Osteocyte (in vitro differentiated cells): Measurements from ENCODE around the gene AOC2. TPM values are rescaled to one million over a fixed set of nuclear protein-coding genes. Genes with fewer than 3 reads are reported as not detected.
A peak's percentile ranks its signal among the peaks of the same experiment; 100 is the strongest.
"Not testable (repeated sequence)": the region's sequence is repeated elsewhere in the genome, so short reads cannot be mapped to it uniquely, and the experiment has no call there.

Source experiments
- DNase-seq: peaks from one replicate; pipeline ENCODE4 v3.0.0; 2021; ENCODE audit warnings: mixed read lengths; ENCODE audit not compliant: unreplicated experiment; ENCODE audit errors: extremely low spot score
- H3K27ac Mint-ChIP-seq: one replicate; pipeline ENCODE4 v1.8.0; 2021; ENCODE audit warnings: mild to moderate bottlenecking, mixed read lengths; ENCODE audit not compliant: unreplicated experiment
- H3K27me3 Mint-ChIP-seq: one replicate; pipeline ENCODE4 v1.8.0; 2021; ENCODE audit warnings: mixed read lengths; ENCODE audit not compliant: unreplicated experiment
- H3K36me3 Mint-ChIP-seq: one replicate; pipeline ENCODE4 v1.8.0; 2021; ENCODE audit warnings: mixed read lengths; ENCODE audit not compliant: unreplicated experiment
- H3K4me1 Mint-ChIP-seq: one replicate; pipeline ENCODE4 v1.8.0; 2021; ENCODE audit warnings: mixed read lengths; ENCODE audit not compliant: unreplicated experiment
- H3K4me3 Mint-ChIP-seq: one replicate; pipeline ENCODE4 v1.8.0; 2021; ENCODE audit warnings: mild to moderate bottlenecking, moderate library complexity, mixed read lengths; ENCODE audit not compliant: unreplicated experiment
- H3K9me3 Mint-ChIP-seq: one replicate; pipeline ENCODE4 v1.8.0; 2021; ENCODE audit warnings: mixed read lengths; ENCODE audit not compliant: unreplicated experiment
- total RNA-seq: library from RNA; stranded (reverse); gene quantifications from 2 replicates; pipeline ENCODE4 v1.2.1, GENCODE V29; 2021
- TF ChIP-seq, protein P1 (sequence below): fragments of 200-600 bp; sonication (generic); IDR thresholded peaks from 2 replicates; pipeline ENCODE4 v1.5.0; 2021; ENCODE audit warnings: antibody characterized with exemption, mild to moderate bottlenecking, moderate library complexity

AOC2 gene
- total RNA-seq, 1 donor from 2014 or later, result 2.2 TPM

DNA sequence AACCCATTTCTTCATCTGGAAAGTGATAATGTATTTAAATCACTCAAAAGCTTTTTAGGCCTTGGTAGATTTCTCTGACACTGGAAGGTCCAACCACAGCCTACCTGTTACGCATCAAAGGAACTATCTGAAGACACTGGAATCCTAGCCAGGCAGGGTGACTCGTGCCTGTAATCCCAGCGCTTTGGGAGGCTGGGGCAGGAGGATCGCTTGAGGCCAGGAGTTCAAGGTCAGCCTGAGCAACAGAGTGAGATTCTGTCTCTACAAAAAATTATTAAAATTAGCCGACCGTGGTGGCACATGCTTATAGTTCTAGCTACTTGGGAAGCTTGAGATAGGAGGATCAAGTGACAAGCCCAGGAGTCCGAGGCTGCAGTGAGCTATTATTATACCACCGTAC lies 37.8 kb downstream of the AOC2 start:
- Mint-ChIP-seq H3K27ac (no peak overlapping the region), H3K4me3 (no peak overlapping the region), H3K4me1 (peaks cover 6% of the 10 kb centered on the region), H3K9me3 (no peaks in the 10 kb centered on the region), H3K27me3 (peaks cover 40% of the 10 kb centered on the region), H3K36me3 (no peaks in the 10 kb centered on the region)
- TF ChIP-seq, protein P1, sequence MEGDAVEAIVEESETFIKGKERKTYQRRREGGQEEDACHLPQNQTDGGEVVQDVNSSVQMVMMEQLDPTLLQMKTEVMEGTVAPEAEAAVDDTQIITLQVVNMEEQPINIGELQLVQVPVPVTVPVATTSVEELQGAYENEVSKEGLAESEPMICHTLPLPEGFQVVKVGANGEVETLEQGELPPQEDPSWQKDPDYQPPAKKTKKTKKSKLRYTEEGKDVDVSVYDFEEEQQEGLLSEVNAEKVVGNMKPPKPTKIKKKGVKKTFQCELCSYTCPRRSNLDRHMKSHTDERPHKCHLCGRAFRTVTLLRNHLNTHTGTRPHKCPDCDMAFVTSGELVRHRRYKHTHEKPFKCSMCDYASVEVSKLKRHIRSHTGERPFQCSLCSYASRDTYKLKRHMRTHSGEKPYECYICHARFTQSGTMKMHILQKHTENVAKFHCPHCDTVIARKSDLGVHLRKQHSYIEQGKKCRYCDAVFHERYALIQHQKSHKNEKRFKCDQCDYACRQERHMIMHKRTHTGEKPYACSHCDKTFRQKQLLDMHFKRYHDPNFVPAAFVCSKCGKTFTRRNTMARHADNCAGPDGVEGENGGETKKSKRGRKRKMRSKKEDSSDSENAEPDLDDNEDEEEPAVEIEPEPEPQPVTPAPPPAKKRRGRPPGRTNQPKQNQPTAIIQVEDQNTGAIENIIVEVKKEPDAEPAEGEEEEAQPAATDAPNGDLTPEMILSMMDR, result no peak
- no peak for DNase-seq

DNA sequence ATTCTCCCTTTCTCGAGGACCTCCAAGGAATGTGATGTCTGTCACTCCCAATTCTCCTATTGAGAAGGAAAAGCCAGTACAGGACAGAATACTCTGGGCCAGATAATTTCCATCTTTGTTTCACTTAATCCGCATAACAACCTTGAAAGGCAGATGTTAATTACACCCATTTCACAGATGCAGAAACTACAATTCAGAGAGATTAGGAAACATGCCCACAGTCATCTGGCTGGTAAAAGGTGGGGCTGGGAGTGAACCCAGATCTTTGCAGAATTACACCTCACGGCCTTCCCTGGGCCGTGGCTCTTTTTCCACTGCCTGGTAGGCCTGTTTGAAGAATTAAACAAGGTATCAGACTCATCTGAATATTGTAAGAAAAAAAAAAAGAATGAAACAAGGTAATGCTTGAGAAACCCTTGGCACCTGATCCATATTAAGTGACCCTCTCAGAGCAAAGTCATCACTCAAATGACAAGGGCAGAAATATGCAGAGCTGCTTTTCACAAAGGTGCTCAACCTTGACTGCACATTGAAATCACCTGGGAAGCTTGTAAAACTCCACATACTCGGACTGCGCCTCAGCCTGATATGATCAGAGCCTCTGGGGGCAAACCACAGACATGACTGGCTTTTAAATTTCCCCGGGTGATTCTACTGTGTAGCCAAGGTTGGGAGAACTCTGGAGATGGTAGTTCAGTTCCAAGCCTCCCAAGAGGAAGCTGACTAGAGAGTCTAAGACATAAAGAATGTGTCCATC lies 39.6 kb downstream of the AOC2 start:
- no peaks in the 10 kb centered on the region for H3K4me1 Mint-ChIP-seq
- TF ChIP-seq, protein P1, result no peak
- no peaks in the 10 kb centered on the region for H3K9me3 Mint-ChIP-seq
- peaks cover 23% of the 10 kb centered on the region for H3K27me3 Mint-ChIP-seq
- H3K27ac Mint-ChIP-seq, result no peak overlapping the region
- H3K36me3 Mint-ChIP-seq, result no peaks in the 10 kb centered on the region
- DNase-seq, result no peak
- H3K4me3 Mint-ChIP-seq, result no peak overlapping the region

DNA sequence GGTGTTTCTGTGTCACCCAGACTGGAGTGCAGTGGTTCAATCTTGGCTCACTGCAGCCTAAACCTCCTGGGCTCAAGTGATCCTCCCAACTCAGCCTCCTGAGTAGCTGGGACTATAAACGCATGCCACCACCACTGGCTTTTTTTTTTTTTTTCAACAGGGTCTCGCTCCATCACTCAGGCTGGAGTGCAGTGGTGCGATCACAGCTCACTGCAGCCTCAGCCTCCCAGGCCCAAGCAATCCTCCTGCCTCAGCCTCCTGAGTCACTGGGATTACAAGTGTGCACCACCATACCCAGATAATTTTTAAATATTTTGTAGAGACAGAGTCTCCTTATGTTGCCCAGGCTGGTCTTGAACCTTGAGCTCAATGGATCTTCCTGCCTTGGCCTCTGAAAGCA lies 41.4 kb downstream of the AOC2 start:
- not testable (repeated sequence) for H3K36me3 Mint-ChIP-seq

DNA sequence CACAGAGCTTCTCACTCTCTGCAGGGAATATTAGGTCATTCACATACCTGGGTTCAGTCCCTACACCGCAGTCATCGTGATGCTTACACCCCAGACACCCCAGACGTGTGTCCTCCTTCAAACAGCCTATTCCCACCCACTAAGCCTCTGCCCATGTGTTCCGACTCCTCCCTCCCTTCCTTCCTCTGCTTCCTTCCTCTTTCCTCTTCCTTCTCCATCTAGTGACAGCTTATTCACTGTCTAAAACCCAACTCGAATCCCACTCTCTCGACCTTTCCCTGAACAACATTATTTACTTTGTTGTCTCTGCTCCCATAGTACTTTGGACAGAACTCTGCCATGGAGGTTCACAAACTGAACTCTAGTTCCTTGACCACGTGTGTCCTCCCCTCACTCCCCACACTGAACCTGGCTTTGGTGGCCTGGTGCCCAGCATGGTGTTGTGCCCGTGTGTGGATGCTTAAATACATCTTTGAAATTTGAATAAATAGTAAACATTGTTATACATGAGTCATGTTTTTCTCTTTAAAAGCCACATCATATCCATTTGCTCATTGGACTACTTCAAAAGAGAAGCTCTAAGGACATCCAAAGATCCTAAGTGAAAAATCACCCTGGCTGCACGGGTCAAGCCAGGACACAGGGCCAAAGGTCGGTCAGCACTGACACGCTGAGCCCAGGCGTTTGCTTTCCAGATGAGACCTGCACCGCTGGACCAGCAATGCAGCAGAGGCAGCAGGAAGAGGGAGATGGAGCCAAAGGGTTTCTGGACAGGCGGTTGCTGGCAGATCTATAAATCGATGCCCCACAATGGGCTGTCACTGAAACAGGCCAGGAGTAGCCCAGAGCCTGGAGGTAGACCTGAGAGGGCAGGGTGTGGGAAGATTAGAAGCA lies 42.1 kb downstream of the AOC2 start:
- DNase-seq, result no peak
- Mint-ChIP-seq H3K36me3 (no peaks in the 10 kb centered on the region), H3K9me3 (no peaks in the 10 kb centered on the region), H3K27me3 (peaks cover 6% of the 10 kb centered on the region), H3K27ac (peak overlapping the region; percentile 7), H3K4me1 (peaks cover 3% of the 10 kb centered on the region), H3K4me3 (no peak overlapping the region)
- TF ChIP-seq, protein P1, result no peak

More for the DNA sequence above, 41.4 kb downstream of the AOC2 start:
- H3K27me3 Mint-ChIP-seq, result peaks cover 12% of the 10 kb centered on the region
- DNase-seq, H3K9me3 Mint-ChIP-seq, H3K4me1 Mint-ChIP-seq, H3K27ac Mint-ChIP-seq, H3K4me3 Mint-ChIP-seq: not testable (repeated sequence)

DNA sequence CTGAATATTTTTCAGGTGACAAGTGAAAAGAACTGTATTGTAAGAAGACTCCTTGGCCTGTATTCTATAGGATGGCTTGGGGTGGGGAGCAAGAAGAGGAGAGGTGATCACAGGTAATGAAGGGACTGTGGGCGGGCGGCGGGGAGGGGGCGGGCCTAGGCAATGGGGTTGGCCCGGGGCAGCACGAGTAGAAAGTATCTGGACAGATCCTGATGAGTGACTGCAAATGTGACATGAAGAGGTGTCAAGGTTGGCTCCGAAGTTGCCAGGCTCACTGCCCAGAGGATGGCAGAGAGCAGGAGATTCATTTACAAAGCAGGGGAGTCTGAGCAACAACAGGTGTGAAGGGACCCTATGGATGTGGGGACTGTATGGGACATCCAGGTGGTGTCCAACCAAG lies 45.4 kb downstream of the AOC2 start:
- Mint-ChIP-seq H3K27me3 (peaks cover 6% of the 10 kb centered on the region), H3K36me3 (no peaks in the 10 kb centered on the region), H3K27ac (no peak overlapping the region), H3K4me3 (no peak overlapping the region), H3K9me3 (no peaks in the 10 kb centered on the region), H3K4me1 (peaks cover 9% of the 10 kb centered on the region)
- TF ChIP-seq, protein P1, result no peak
- no peak for DNase-seq
